Measurements from ENCODE around the gene ALDH3B2.

GRCh38 chr11:67626970-67627369, 47.5 kb downstream of the ALDH3B2 start:
- TF ChIP-seq, protein P1, sequence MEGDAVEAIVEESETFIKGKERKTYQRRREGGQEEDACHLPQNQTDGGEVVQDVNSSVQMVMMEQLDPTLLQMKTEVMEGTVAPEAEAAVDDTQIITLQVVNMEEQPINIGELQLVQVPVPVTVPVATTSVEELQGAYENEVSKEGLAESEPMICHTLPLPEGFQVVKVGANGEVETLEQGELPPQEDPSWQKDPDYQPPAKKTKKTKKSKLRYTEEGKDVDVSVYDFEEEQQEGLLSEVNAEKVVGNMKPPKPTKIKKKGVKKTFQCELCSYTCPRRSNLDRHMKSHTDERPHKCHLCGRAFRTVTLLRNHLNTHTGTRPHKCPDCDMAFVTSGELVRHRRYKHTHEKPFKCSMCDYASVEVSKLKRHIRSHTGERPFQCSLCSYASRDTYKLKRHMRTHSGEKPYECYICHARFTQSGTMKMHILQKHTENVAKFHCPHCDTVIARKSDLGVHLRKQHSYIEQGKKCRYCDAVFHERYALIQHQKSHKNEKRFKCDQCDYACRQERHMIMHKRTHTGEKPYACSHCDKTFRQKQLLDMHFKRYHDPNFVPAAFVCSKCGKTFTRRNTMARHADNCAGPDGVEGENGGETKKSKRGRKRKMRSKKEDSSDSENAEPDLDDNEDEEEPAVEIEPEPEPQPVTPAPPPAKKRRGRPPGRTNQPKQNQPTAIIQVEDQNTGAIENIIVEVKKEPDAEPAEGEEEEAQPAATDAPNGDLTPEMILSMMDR (IDR thresholded peaks at IDR 0.05): no peak
- no peak for TF ChIP-seq SMC3 (IDR thresholded peaks at IDR 0.05; ENCODE audit: low read depth, low read length)
- TF ChIP-seq TAF1 (IDR thresholded peaks at IDR 0.05; ENCODE audit: borderline replicate concordance, low read depth, low read length): no peak

Data from SK-N-SH (cell line).